HepG2 (cell line): Measurements from ENCODE around the gene NAPSA. TPM values are rescaled to one million over a fixed set of nuclear protein-coding genes. Genes with fewer than 3 reads are reported as not detected.

ENCODE experiments used
- CHD2 ChIP-seq: IDR thresholded peaks from 2 replicates; pipeline ENCODE4 v1.6.1; 2011; ENCODE audit warnings: low read depth, low read length, improper control_type of control experiment
- GTF2F1 ChIP-seq: fragments of 150-350 bp; IDR thresholded peaks from 2 replicates; pipeline ENCODE4 v1.6.1; 2014; ENCODE audit warnings: low read length
- HDAC1 ChIP-seq: sonication (generic); formaldehyde crosslinking; IDR thresholded peaks from 2 replicates; pipeline ENCODE4 v1.5.1; 2020; ENCODE audit warnings: mild to moderate bottlenecking, missing genetic modification reagents
- HOXA3 ChIP-seq: sonication (generic); formaldehyde crosslinking; IDR thresholded peaks from 2 replicates; pipeline ENCODE4 v1.5.0; 2020; ENCODE audit warnings: missing genetic modification reagents
- MXI1 ChIP-seq: IDR thresholded peaks from 3 replicates; pipeline ENCODE4 v1.6.1; 2012; ENCODE audit warnings: low read depth, low read length, inconsistent platforms, borderline replicate concordance
- NFIB ChIP-seq: sonication (generic); formaldehyde crosslinking; IDR thresholded peaks from 2 replicates; pipeline ENCODE4 v1.9.0; 2021; ENCODE audit warnings: missing genetic modification reagents, mild to moderate bottlenecking, borderline replicate concordance
- NR2F6 ChIP-seq, 2 experiments: IDR thresholded peaks; 2 replicates each; pipeline ENCODE4 v1.6.1; 2016; ENCODE audit warnings: antibody characterized with exemption in 1 of 2, mild to moderate bottlenecking in 1 of 2
- PCBP1 ChIP-seq: fragments of 200-400 bp; formaldehyde crosslinking; IDR thresholded peaks from 2 replicates; pipeline ENCODE4 v1.6.1; 2017; ENCODE audit warnings: mild to moderate bottlenecking, low read depth, low read length, borderline replicate concordance
- RARA ChIP-seq: IDR thresholded peaks from 2 replicates; pipeline ENCODE4 v1.6.1; 2016; ENCODE audit warnings: missing genetic modification reagents, missing compliant biosample characterization
- RXRA ChIP-seq: sonication (generic); formaldehyde crosslinking; IDR thresholded peaks from 2 replicates; pipeline ENCODE4 v1.5.1; 2020; ENCODE audit warnings: missing genetic modification reagents
- TARDBP ChIP-seq: sonication (generic); formaldehyde crosslinking; IDR thresholded peaks from 2 replicates; pipeline ENCODE4 v1.8.0; 2022; ENCODE audit warnings: mild to moderate bottlenecking, missing genetic modification reagents
- TFDP2 ChIP-seq: sonication (generic); formaldehyde crosslinking; IDR thresholded peaks from 2 replicates; pipeline ENCODE4 v1.4.0; 2020; ENCODE audit warnings: missing genetic modification reagents
- TGIF2 ChIP-seq: IDR thresholded peaks from 2 replicates; pipeline ENCODE4 v1.6.1; 2016; ENCODE audit warnings: control low read depth, missing compliant biosample characterization
- ZBTB14 ChIP-seq: sonication (generic); formaldehyde crosslinking; IDR thresholded peaks from 2 replicates; pipeline ENCODE4 v1.4.0; 2020; ENCODE audit warnings: missing genetic modification reagents
- ZHX1 ChIP-seq: sonication (generic); formaldehyde crosslinking; IDR thresholded peaks from 2 replicates; pipeline ENCODE4 v1.8.1; 2022; ENCODE audit warnings: low read depth, mild to moderate bottlenecking, missing genetic modification reagents
- ZIK1 ChIP-seq: sonication (generic); formaldehyde crosslinking; IDR thresholded peaks from 2 replicates; pipeline ENCODE4 v1.5.0; 2020; ENCODE audit warnings: mild to moderate bottlenecking, low read depth, missing genetic modification reagents, borderline replicate concordance
- ZNF18 ChIP-seq: sonication (generic); formaldehyde crosslinking; IDR thresholded peaks from 2 replicates; pipeline ENCODE4 v1.8.0; 2022; ENCODE audit warnings: mild to moderate bottlenecking, missing genetic modification reagents; ENCODE audit not compliant: insufficient replicate concordance
- ZNF234 ChIP-seq: sonication (generic); formaldehyde crosslinking; conservative IDR thresholded peaks from 2 replicates; pipeline ENCODE4 v1.5.1; 2020; ENCODE audit warnings: mild to moderate bottlenecking, missing genetic modification reagents
- ZNF704 ChIP-seq: sonication (generic); formaldehyde crosslinking; IDR thresholded peaks from 2 replicates; pipeline ENCODE4 v1.8.1; 2023; ENCODE audit warnings: mild to moderate bottlenecking, inconsistent platforms, moderate library complexity, missing genetic modification reagents, borderline replicate concordance
- ZNF839 ChIP-seq: sonication (generic); formaldehyde crosslinking; IDR thresholded peaks from 2 replicates; pipeline ENCODE4 v1.4.0; 2020; ENCODE audit warnings: missing genetic modification reagents, mild to moderate bottlenecking, borderline replicate concordance
- polyA plus RNA-seq, 8 experiments: library from polyadenylated mRNA; depleted of rRNA in 3 of 8; stranded (reverse) in 7 of 8; unstranded in 1 of 8; fragments of >200 nt; fragmentation: Illumina TruSeq in 4 of 8; extraction: Trizol in 4 of 8; gene quantifications; 2 replicates each; pipeline versions ENCODE4 v1.2.1 to v1.2.3, GENCODE V29; 2011 to 2016; ENCODE audit warnings: low read depth in 4 of 8, missing spikeins in 1 of 8, mixed read lengths in 1 of 8; ENCODE audit not compliant: insufficient read depth in 1 of 8
- total RNA-seq, 5 experiments: library from RNA; depleted of rRNA; stranded (reverse); fragments of >200 nt; fragmentation: Illumina TruSeq; extraction: Trizol; gene quantifications; 2 replicates each; pipeline ENCODE4 v1.2.3, GENCODE V29; 2016; ENCODE audit warnings: low read depth in 1 of 5

Gene NAPSA
- total and polyA plus RNA-seq, 2 of the 13 experiments (the other 11 are each of a cell fraction or from before 2014, with no cell fraction given): not detected

GRCh38 chr19:50376166-50377050 is 11.0 kb upstream of the NAPSA start, which contains the start of gene NR1H2 (continued):
- TF ChIP-seq MXI1 (0 out of 3 replicates have a peak, but pooled peaks have one; percentile 47), TARDBP (CRISPR knock-in tag) (peak; percentile 44; the same call in 1 of the 2 replicates), ZNF234 (CRISPR knock-in tag) (0 out of 2 replicates have a peak, but pooled peaks have one; percentile 35), ZNF704 (CRISPR knock-in tag) (no peak; the same call in 1 of the 2 replicates), HOXA3 (peak; percentile 97), TGIF2 (CRISPR knock-in tag) (peak; percentile 84; the same call in 1 of the 2 replicates), NFIB (no peak), PCBP1 (0 out of 2 replicates have a peak, but pooled peaks have one; percentile 69), ZIK1 (CRISPR knock-in tag) (peak; percentile 61; the same call in 1 of the 2 replicates), CHD2 (peak; percentile 59; the same call in 1 of the 2 replicates), ZBTB14 (CRISPR knock-in tag) (peak; percentile 19; the same call in 1 of the 2 replicates), ZHX1 (CRISPR knock-in tag) (peak; percentile 68; the same call in 1 of the 2 replicates), TFDP2 (CRISPR knock-in tag) (peak; percentile 58; the same call in 1 of the 2 replicates), NR2F6 (IDR thresholded peaks at IDR 0.05) (no peak), NR2F6 (CRISPR knock-in tag; IDR thresholded peaks at IDR 0.05) (peak; percentile 30; the same call in 1 of the 2 replicates), RARA (CRISPR knock-in tag) (peak; percentile 14; the same call in 1 of the 2 replicates), RXRA (CRISPR knock-in tag) (peak; percentile 70), ZNF18 (CRISPR knock-in tag) (no peak), HDAC1 (CRISPR knock-in tag) (peak; percentile 76), ZNF839 (CRISPR knock-in tag) (0 out of 2 replicates have a peak, but pooled peaks have one; percentile 63), GTF2F1 (no peak)
